ENCODE results near the gene UBA7. TPM values are rescaled to one million over a fixed set of nuclear protein-coding genes. Genes with fewer than 3 reads are reported as not detected.
A peak's percentile ranks its signal among the peaks of the same experiment; 100 is the strongest.

UBA7 gene
- total and polyA plus RNA-seq, 2 of the 13 experiments (the other 11 are each of a cell fraction or from before 2014, with no cell fraction given), result 9.5 to 16.5 TPM

- TF ChIP-seq ZNF256 (CRISPR knock-in tag; conservative IDR thresholded peaks at IDR 0.05) (no peak), MXI1 (IDR thresholded peaks at IDR 0.05; ENCODE audit: borderline replicate concordance, low read depth, low read length) (peak; percentile 46; the same call in 1 of the 3 replicates), ETV5 (CRISPR knock-in tag; IDR thresholded peaks at IDR 0.05; ENCODE audit: borderline replicate concordance) (peak; percentile 27; the same call in 1 of the 2 replicates), KAT8 (CRISPR knock-in tag; IDR thresholded peaks at IDR 0.05) (peak; percentile 74; the same call in 1 of the 2 replicates), SRSF4 (IDR thresholded peaks at IDR 0.05; ENCODE audit: low read depth, low read length, poor library complexity, severe bottlenecking) (no peak), HOXA3 (CRISPR knock-in tag; IDR thresholded peaks at IDR 0.05) (peak; percentile 61; the same call in 1 of the 2 replicates), GATAD2A (CRISPR knock-in tag; IDR thresholded peaks at IDR 0.05) (peak; percentile 72), PRPF4 (IDR thresholded peaks at IDR 0.05; ENCODE audit: low read depth, low read length, poor library complexity, severe bottlenecking) (no peak), ZNF839 (CRISPR knock-in tag; IDR thresholded peaks at IDR 0.05; ENCODE audit: borderline replicate concordance) (peak; percentile 86; the same call in 1 of the 2 replicates), ZNF451 (CRISPR knock-in tag; IDR thresholded peaks at IDR 0.05) (peak; percentile 79; the same call in 1 of the 2 replicates), ZNF446 (CRISPR knock-in tag; IDR thresholded peaks at IDR 0.05) (0 out of 2 replicates have a peak, but pooled peaks have one; percentile 44), PITX1 (CRISPR knock-in tag; IDR thresholded peaks at IDR 0.05) (peak; percentile 76; the same call in 1 of the 2 replicates), SP5 (CRISPR knock-in tag; IDR thresholded peaks at IDR 0.05; ENCODE audit: borderline replicate concordance, low read depth) (peak; percentile 86), ZNF121 (CRISPR knock-in tag; IDR thresholded peaks at IDR 0.05) (0 out of 2 replicates have a peak, but pooled peaks have one; percentile 4), ZNF331 (CRISPR knock-in tag; IDR thresholded peaks at IDR 0.05) (0 out of 2 replicates have a peak, but pooled peaks have one; percentile 21), ZIK1 (CRISPR knock-in tag; IDR thresholded peaks at IDR 0.05; ENCODE audit: borderline replicate concordance, low read depth) (peak; percentile 79; the same call in 1 of the 2 replicates), NR2F6 (IDR thresholded peaks at IDR 0.05) (no peak; the same call in 1 of the 2 replicates), NR2F6 (CRISPR knock-in tag; IDR thresholded peaks at IDR 0.05) (peak; percentile 59; the same call in 1 of the 2 replicates), ZEB1 (IDR thresholded peaks at IDR 0.05; ENCODE audit: insufficient replicate concordance, low read depth) (no peak), NCOA2 (CRISPR knock-in tag; IDR thresholded peaks at IDR 0.05) (0 out of 2 replicates have a peak, but pooled peaks have one; percentile 10), ZNF598 (CRISPR knock-in tag; IDR thresholded peaks at IDR 0.05; ENCODE audit: borderline replicate concordance) (0 out of 2 replicates have a peak, but pooled peaks have one; percentile 19), ZNF687 (CRISPR knock-in tag; IDR thresholded peaks at IDR 0.05) (peak; percentile 84; the same call in 1 of the 2 replicates), ZNF563 (CRISPR knock-in tag; IDR thresholded peaks at IDR 0.05) (peak; percentile 42; the same call in 1 of the 2 replicates), SP1 (IDR thresholded peaks at IDR 0.05) (no peak), SP1 (CRISPR knock-in tag; IDR thresholded peaks at IDR 0.05) (peak; percentile 61; the same call in 1 of the 2 replicates), MEF2D (CRISPR knock-in tag; IDR thresholded peaks at IDR 0.05) (peak; percentile 17; the same call in 1 of the 2 replicates), MATR3 (CRISPR knock-in tag; IDR thresholded peaks at IDR 0.05) (no peak), SOX5 (CRISPR knock-in tag; IDR thresholded peaks at IDR 0.05; ENCODE audit: borderline replicate concordance) (0 out of 2 replicates have a peak, but pooled peaks have one; percentile 8)
- TF ChIP-seq, protein P1, sequence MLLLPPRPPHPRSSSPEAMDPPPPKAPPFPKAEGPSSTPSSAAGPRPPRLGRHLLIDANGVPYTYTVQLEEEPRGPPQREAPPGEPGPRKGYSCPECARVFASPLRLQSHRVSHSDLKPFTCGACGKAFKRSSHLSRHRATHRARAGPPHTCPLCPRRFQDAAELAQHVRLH (CRISPR knock-in tag; IDR thresholded peaks at IDR 0.05; ENCODE audit: borderline replicate concordance, low read depth), result peak; percentile 47; the same call in 1 of the 2 replicates
Measured at GRCh38 chr3:49802719-49803464, 10.9 kb downstream of the UBA7 start, which contains the start of gene INKA1 (continued).

All from HepG2 (cell line).